Activated CD8-positive, alpha-beta T cell treated with anti-CD3 and anti-CD28 coated beads for 36 hours (primary cell): ENCODE results near the gene ZNF816. TPM values are rescaled to one million over a fixed set of nuclear protein-coding genes. Genes with fewer than 3 reads are reported as not detected.

Source experiments
- ATAC-seq: fragments of 200-7000 bp; cut with Tn5 transposase; one replicate; pipeline ENCODE4 v1.10.0; 2021; ENCODE audit warnings: mild to moderate bottlenecking, moderate library complexity
- CTCF ChIA-PET: fragments of 350-600 bp; sonication (Branson Sonifier 250); formaldehyde crosslinking; loops from one replicate; lab custom pipeline; 2021; ENCODE audit warnings: antibody characterized with exemption; lab: Charles Lee
- POLR2A ChIA-PET: fragments of 350-600 bp; sonication (Branson Sonifier 250); formaldehyde crosslinking; loops from one replicate; lab custom pipeline; 2021; ENCODE audit warnings: antibody characterized with exemption; lab: Charles Lee
- DNase-seq: peaks from one replicate; pipeline ENCODE4 v3.0.0-alpha.2; 2020
- H3K27ac Mint-ChIP-seq: one replicate; pipeline ENCODE4 v1.8.0; 2021; ENCODE audit warnings: mild to moderate bottlenecking, mixed read lengths
- H3K27me3 Mint-ChIP-seq: one replicate; pipeline ENCODE4 v1.8.0; 2021; ENCODE audit warnings: mixed read lengths
- H3K36me3 Mint-ChIP-seq: one replicate; pipeline ENCODE4 v1.8.0; 2021; ENCODE audit warnings: low read depth, mixed read lengths
- H3K4me1 Mint-ChIP-seq: one replicate; pipeline ENCODE4 v1.8.0; 2021; ENCODE audit warnings: low read depth, mixed read lengths
- H3K4me3 Mint-ChIP-seq: one replicate; pipeline ENCODE4 v1.8.0; 2021; ENCODE audit warnings: mild to moderate bottlenecking, moderate library complexity, mixed read lengths
- H3K9me3 Mint-ChIP-seq: one replicate; pipeline ENCODE4 v1.8.0; 2021; ENCODE audit warnings: mixed read lengths
- CTCF ChIP-seq: fragments of 200-600 bp; IDR thresholded peaks from one replicate; pipeline ENCODE4 v1.8.0; 2022; ENCODE audit warnings: antibody characterized with exemption, mild to moderate bottlenecking
- intact Hi-C: fragments of 100-400 bp; cut with micrococcal nuclease; formaldehyde crosslinking; loops from one replicate; pipeline ENCODE4 v1.10.0; 2022
- total RNA-seq, 2 experiments: library from RNA; stranded (reverse); gene quantifications; one replicate each; pipeline ENCODE4 v1.2.3, GENCODE V29; 2021

The ZNF816 gene
- total RNA-seq, 2 experiments from 2014 or later = 10.2 to 12.6 TPM

- intact Hi-C loops = no loop called here
- ChIA-PET CTCF (no interaction called here), POLR2A (no interaction called here)
- Mint-ChIP-seq H3K9me3 (peaks cover 62% of the 10 kb centered on the region), H3K27me3 (no peaks in the 10 kb centered on the region), H3K4me3 (no peak overlapping the region), H3K4me1 (peaks cover 18% of the 10 kb centered on the region), H3K36me3 (peaks cover 89% of the 10 kb centered on the region), H3K27ac (no peak overlapping the region)
- no peak for TF ChIP-seq CTCF
- no peak for ATAC-seq
- DNase-seq = no peak
Measured at GRCh38 chr19:52956917-52957316, 5.8 kb downstream of the ZNF816 start.

DNA sequence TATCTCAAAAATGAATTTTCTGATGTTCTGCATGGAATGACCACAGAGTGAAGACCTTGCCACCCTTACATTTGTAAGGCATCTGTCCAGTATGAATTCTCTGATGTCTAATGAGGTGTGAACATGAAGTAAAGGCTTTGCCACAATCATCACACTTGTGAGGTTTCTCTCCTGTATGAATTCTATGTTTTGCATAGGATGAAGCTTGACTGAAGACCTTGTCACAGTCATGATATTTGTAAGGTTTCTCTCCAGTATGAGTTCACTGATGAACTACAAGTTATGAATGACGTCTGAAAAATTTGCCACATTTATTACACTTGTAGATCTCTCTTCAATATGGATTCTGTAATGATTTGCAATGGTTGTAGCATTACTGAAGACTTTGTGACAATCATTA lies 13.3 kb downstream of the ZNF816 start:
- DNase-seq (no peak), ATAC-seq (no peak)
- intact Hi-C loops = no loop called here
- Mint-ChIP-seq H3K4me3 (no peak overlapping the region), H3K27ac (no peak overlapping the region), H3K9me3 (peaks cover 41% of the 10 kb centered on the region), H3K4me1 (no peaks in the 10 kb centered on the region), H3K36me3 (peaks cover 54% of the 10 kb centered on the region), H3K27me3 (no peaks in the 10 kb centered on the region)
- no peak for TF ChIP-seq CTCF
- CTCF ChIA-PET = no interaction called here
- POLR2A ChIA-PET = no interaction called here

- intact Hi-C loops = no loop called here
- Mint-ChIP-seq H3K27me3 (no peaks in the 10 kb centered on the region), H3K4me3 (no peak overlapping the region), H3K27ac (no peak overlapping the region), H3K4me1 (no peaks in the 10 kb centered on the region), H3K9me3 (peaks cover 38% of the 10 kb centered on the region), H3K36me3 (peaks cover 46% of the 10 kb centered on the region)
- POLR2A ChIA-PET = no interaction called here
- CTCF ChIA-PET = no interaction called here
- ATAC-seq (no peak), DNase-seq (no peak)
- no peak for TF ChIP-seq CTCF
Measured at GRCh38 chr19:52948025-52948770, 14.5 kb downstream of the ZNF816 start.

DNA sequence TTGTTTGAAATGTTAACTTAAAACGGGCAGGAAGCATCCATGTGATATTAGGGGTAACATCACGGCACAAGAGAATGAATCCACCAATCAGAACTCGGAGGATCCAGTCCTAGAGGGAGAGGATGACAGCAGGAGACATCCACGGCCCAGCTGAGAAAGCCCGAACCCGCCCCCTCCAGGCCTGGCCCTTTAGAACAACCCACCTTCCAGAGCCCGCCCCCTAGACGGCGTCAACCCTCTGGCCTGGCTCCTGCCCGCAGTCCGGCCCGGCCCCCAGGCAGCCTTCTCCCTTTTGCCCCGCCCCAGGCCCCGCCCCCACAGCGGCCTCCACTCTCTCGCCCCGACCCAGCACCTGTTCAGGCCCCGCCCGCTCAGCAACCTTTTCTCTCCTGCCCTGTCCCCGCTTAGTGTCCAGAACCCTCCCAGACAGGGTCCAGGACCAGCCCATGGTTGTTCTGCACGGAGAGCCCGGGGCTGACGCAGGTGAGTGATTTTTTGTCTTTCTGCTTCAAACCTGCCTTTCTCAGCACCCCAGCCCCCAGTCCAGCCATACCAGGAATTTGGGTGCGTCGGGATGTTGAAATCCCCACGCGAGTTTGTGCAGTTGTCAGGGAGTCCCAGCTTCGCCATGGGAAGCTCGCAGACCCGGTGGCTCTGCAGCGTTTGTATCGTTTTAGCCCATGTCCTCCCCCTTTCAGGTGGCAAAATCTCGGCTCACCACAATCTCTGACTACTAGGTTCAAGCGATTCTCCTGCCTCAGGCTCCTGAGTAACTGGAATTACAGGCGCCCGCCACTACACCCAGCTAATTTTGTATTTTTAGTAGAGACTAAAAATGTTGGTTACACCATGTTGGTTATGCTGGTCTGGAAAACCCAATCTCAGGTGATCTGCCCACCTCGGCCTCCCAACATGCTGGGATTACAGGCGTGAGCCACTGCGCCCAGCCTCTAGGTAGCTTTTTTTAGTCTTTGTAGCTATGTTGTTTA lies 16.1 kb downstream of the ZNF816 start:
- DNase-seq (no peak), ATAC-seq (no peak)
- CTCF ChIA-PET = no interaction called here
- intact Hi-C loops = no loop called here
- H3K27ac Mint-ChIP-seq = no peak overlapping the region
- H3K9me3 Mint-ChIP-seq = peaks cover 28% of the 10 kb centered on the region
- POLR2A ChIA-PET = no interaction called here
- no peak overlapping the region for H3K4me3 Mint-ChIP-seq
- TF ChIP-seq CTCF = no peak
- no peaks in the 10 kb centered on the region for H3K27me3 Mint-ChIP-seq
- peaks cover 30% of the 10 kb centered on the region for H3K36me3 Mint-ChIP-seq
- H3K4me1 Mint-ChIP-seq = peaks cover 3% of the 10 kb centered on the region
